ENCODE measurements around the gene RUNX3. TPM values are rescaled to one million over a fixed set of nuclear protein-coding genes. Genes with fewer than 3 reads are reported as not detected.

Gene RUNX3
- total and polyA plus RNA-seq, 2 donors (not counting 3 experiments of a cell fraction or from before 2014, with no cell fraction given) = not detected

DNA sequence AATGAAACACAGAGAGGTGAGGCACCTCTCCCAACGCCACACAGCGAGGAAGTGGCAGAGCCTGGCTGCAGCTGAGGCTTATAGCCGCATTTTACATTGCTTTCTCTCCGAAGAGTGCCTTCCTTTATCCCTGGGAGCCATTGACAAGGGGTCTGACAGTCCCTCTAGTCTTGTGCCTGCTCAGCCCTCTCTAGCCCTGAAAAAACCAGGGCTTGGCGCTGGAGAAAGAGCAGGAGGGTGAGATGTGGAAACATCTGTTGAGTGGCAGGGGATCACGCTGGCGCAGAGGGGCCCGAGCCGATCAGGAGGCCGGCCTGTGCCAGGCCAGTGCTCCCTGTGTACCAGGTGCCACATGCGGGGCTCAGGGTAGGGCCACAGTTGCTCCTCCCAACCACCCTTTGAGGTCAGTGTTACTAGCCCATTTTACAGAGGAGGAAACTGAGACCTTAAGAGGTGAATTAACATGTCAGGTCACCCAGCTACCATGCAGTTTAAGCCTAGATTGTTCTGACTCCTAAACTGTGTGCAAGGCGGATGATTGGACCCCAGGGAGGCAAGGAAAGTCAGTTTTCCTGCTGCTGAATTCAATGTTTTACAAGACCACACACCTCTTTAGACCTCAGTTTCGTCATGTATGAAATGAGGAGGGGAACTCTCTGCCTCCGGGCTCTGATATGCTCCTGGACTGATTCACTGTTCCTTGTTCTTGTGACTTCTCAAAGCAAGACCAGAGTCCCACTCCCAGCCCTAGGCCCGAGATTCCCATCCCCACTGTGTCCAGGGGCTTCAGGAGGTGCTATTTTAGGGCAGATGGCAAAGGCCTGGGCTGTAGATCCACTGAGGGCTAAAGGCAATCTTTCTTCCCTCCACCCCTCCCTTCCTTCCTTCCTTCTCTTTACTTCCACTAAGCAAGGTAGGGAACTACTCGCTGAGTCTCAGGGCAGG, 28.0 kb upstream of the RUNX3 start:
- intact Hi-C loops (cut with micrococcal nuclease) = no loop called here
- Histone ChIP-seq H3K4me3 (replicated peaks in 1 of 3; ENCODE audit: insufficient read depth in 1 of 3, low read depth in 1 of 3, low read length in 3 of 3) (no peak overlapping the region), H4K20me1 (replicated peaks; ENCODE audit: control insufficient read depth, extremely low read depth, insufficient read depth, low read length) (no peaks in the 10 kb centered on the region), H3K9me3 (replicated peaks; ENCODE audit: control insufficient read depth, insufficient read depth, low read length) (no peaks in the 10 kb centered on the region), H3K36me3 (ENCODE audit: control insufficient read depth in 2 of 2, extremely low read depth in 1 of 2, insufficient read depth in 2 of 2, low read length in 2 of 2) (no peaks in the 10 kb centered on the region), H3K27me3 (ENCODE audit: control insufficient read depth in 2 of 2, insufficient read depth in 2 of 2, low read length in 2 of 2) (no peaks in the 10 kb centered on the region), H3K9me1 (replicated peaks; ENCODE audit: control insufficient read depth, extremely low read depth, insufficient read depth, low read length) (no peaks in the 10 kb centered on the region), H3K4me2 (ENCODE audit: insufficient read depth, low read length) (no peak overlapping the region), H3K9ac (replicated peaks; ENCODE audit: extremely low read depth, insufficient read depth, low read length) (no peak overlapping the region), H3K79me2 (ENCODE audit: control insufficient read depth, insufficient read depth, low read length) (no peaks in the 10 kb centered on the region), H3K27ac (ENCODE audit: insufficient read depth, low read depth, low read length) (no peak overlapping the region), H2AFZ (ENCODE audit: low read depth, low read length) (no peak overlapping the region), H3K4me1 (ENCODE audit: control insufficient read depth, extremely low read depth, insufficient read depth, low read length) (no peaks in the 10 kb centered on the region)
- TF ChIP-seq GATA2 (IDR thresholded peaks at IDR 0.05; ENCODE audit: insufficient read depth, insufficient read length, low read depth, low read length) (no peak), EZH2 (IDR thresholded peaks at IDR 0.05; ENCODE audit: borderline replicate concordance, low read depth, low read length, severe bottlenecking) (no peak), FOS (IDR thresholded peaks at IDR 0.05; ENCODE audit: borderline replicate concordance, insufficient read depth, low read length) (no peak), POLR2AphosphoS5 (IDR thresholded peaks at IDR 0.05; ENCODE audit: insufficient read depth, low read depth, low read length) (no peak), MYC (IDR thresholded peaks at IDR 0.05; ENCODE audit: low read depth, low read length) (no peak)
- TF ChIP-seq, protein P1, sequence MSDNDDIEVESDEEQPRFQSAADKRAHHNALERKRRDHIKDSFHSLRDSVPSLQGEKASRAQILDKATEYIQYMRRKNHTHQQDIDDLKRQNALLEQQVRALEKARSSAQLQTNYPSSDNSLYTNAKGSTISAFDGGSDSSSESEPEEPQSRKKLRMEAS (IDR thresholded peaks at IDR 0.05; ENCODE audit: insufficient read depth, insufficient read length) = no peak
- TF ChIP-seq, protein P2, sequence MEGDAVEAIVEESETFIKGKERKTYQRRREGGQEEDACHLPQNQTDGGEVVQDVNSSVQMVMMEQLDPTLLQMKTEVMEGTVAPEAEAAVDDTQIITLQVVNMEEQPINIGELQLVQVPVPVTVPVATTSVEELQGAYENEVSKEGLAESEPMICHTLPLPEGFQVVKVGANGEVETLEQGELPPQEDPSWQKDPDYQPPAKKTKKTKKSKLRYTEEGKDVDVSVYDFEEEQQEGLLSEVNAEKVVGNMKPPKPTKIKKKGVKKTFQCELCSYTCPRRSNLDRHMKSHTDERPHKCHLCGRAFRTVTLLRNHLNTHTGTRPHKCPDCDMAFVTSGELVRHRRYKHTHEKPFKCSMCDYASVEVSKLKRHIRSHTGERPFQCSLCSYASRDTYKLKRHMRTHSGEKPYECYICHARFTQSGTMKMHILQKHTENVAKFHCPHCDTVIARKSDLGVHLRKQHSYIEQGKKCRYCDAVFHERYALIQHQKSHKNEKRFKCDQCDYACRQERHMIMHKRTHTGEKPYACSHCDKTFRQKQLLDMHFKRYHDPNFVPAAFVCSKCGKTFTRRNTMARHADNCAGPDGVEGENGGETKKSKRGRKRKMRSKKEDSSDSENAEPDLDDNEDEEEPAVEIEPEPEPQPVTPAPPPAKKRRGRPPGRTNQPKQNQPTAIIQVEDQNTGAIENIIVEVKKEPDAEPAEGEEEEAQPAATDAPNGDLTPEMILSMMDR (IDR thresholded peaks at IDR 0.05; ENCODE audit: extremely low read depth in 1 of 2, insufficient read depth in 1 of 2, low read depth in 1 of 2, low read length in 2 of 2) = no peak
- BruUV-seq (replicated peaks) = no TSS peak
- DNase-seq (ENCODE audit: low read depth, low spot score) (no peak), FAIRE-seq (no peak)
- ChIA-PET CTCF (no interaction called here), POLR2A (no interaction called here)
- dilution Hi-C loops (cut with MboI; ENCODE audit: extremely low pct_ligation_motif_present, low sequenced_read_pairs) = no loop called here
